KMS-11 (cell line): ENCODE results near the gene SLC25A42.

Source experiments
- H2AFZ ChIP-seq: fragments of 200-600 bp; sonication (generic); 2 replicates; pipeline ENCODE4 v1.6.1; 2016; ENCODE audit warnings: antibody characterized with exemption, mixed run types, low read depth
- H3K27ac ChIP-seq: fragments of 200-600 bp; sonication (generic); 2 replicates; pipeline ENCODE4 v1.6.1; 2016; ENCODE audit warnings: mild to moderate bottlenecking, mixed run types
- H3K27me3 ChIP-seq: fragments of 200-600 bp; sonication (generic); 2 replicates; pipeline ENCODE4 v1.6.1; 2017; ENCODE audit warnings: mild to moderate bottlenecking, low read depth, mixed run types, moderate library complexity; ENCODE audit not compliant: insufficient read depth
- H3K36me3 ChIP-seq: fragments of 200-600 bp; sonication (generic); 2 replicates; pipeline ENCODE4 v1.6.1; 2017; ENCODE audit warnings: mild to moderate bottlenecking, mixed run types; ENCODE audit not compliant: insufficient read depth
- H3K4me1 ChIP-seq: fragments of 200-600 bp; sonication (generic); 2 replicates; pipeline ENCODE4 v1.6.1; 2016; ENCODE audit warnings: mild to moderate bottlenecking, low read depth, mixed run types; ENCODE audit not compliant: poor library complexity, severe bottlenecking
- H3K4me2 ChIP-seq: fragments of 200-600 bp; sonication (generic); 2 replicates; pipeline ENCODE4 v1.7.0; 2016; ENCODE audit warnings: mild to moderate bottlenecking, mixed run types
- H3K4me3 ChIP-seq: fragments of 200-600 bp; sonication (generic); IDR thresholded peaks from 2 replicates; pipeline ENCODE4 v1.6.1; 2017; ENCODE audit warnings: low read depth, low read length, mixed read lengths; ENCODE audit not compliant: insufficient read depth
- H3K79me2 ChIP-seq: fragments of 200-600 bp; sonication (generic); 2 replicates; pipeline ENCODE4 v1.6.1; 2016; ENCODE audit warnings: low read depth, mixed run types; ENCODE audit not compliant: insufficient read depth
- H3K9ac ChIP-seq: fragments of 200-600 bp; sonication (generic); 2 replicates; pipeline ENCODE4 v1.6.1; 2016; ENCODE audit warnings: mild to moderate bottlenecking, mixed run types
- H4K20me1 ChIP-seq: fragments of 200-600 bp; sonication (generic); 2 replicates; pipeline ENCODE4 v1.6.1; 2016; ENCODE audit warnings: mild to moderate bottlenecking, mixed run types; ENCODE audit not compliant: insufficient read depth
- TF ChIP-seq, protein P1 (sequence below): fragments of 200-600 bp; sonication (generic); conservative IDR thresholded peaks from 2 replicates; pipeline ENCODE4 v1.6.1; 2017; ENCODE audit warnings: low read depth, mild to moderate bottlenecking, antibody characterized with exemption, low read length, moderate library complexity, mixed read lengths

Gene SLC25A42

DNA sequence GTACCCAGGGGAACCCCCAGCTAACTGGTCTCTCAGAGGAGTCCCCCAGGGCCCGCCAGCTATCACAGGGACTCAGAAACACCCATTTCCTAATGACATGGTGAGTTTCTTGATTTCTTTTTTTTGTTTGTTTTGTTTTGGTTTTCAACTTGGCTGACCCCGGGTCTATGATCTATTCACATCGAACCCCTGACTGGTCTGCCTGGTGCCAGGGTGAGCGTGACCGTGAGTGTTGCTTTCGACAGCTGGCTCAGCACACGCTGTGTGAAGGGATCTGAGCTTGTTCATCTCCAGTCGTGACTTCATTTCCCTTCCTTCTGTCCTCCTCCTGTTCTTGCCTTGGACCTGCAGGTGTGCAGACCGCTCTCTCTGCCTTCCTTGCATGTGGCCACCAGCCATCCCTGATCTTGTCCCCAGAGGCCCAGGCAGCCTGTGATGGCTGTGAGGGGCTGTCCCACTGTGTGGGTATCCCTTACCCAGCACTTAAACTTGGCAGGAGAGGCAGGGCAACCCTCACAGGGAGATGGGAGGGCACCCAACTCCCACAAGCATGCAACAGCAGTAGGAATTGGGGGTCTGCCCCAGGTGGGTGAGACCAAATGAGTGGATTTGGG is 48.3 kb downstream of the SLC25A42 start:
- no peak overlapping the region for H3K27ac ChIP-seq
- no peak overlapping the region for H2AFZ ChIP-seq
- H3K4me3 ChIP-seq, result no peak overlapping the region
- H3K79me2 ChIP-seq, result no peaks in the 10 kb centered on the region
- H3K36me3 ChIP-seq, result no peaks in the 10 kb centered on the region
- H3K4me2 ChIP-seq, result no peak overlapping the region
- no peaks in the 10 kb centered on the region for H3K4me1 ChIP-seq
- no peaks in the 10 kb centered on the region for H4K20me1 ChIP-seq
- no peaks in the 10 kb centered on the region for H3K27me3 ChIP-seq
- TF ChIP-seq, protein P1, sequence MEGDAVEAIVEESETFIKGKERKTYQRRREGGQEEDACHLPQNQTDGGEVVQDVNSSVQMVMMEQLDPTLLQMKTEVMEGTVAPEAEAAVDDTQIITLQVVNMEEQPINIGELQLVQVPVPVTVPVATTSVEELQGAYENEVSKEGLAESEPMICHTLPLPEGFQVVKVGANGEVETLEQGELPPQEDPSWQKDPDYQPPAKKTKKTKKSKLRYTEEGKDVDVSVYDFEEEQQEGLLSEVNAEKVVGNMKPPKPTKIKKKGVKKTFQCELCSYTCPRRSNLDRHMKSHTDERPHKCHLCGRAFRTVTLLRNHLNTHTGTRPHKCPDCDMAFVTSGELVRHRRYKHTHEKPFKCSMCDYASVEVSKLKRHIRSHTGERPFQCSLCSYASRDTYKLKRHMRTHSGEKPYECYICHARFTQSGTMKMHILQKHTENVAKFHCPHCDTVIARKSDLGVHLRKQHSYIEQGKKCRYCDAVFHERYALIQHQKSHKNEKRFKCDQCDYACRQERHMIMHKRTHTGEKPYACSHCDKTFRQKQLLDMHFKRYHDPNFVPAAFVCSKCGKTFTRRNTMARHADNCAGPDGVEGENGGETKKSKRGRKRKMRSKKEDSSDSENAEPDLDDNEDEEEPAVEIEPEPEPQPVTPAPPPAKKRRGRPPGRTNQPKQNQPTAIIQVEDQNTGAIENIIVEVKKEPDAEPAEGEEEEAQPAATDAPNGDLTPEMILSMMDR, result no peak
- H3K9ac ChIP-seq, result no peak overlapping the region

DNA sequence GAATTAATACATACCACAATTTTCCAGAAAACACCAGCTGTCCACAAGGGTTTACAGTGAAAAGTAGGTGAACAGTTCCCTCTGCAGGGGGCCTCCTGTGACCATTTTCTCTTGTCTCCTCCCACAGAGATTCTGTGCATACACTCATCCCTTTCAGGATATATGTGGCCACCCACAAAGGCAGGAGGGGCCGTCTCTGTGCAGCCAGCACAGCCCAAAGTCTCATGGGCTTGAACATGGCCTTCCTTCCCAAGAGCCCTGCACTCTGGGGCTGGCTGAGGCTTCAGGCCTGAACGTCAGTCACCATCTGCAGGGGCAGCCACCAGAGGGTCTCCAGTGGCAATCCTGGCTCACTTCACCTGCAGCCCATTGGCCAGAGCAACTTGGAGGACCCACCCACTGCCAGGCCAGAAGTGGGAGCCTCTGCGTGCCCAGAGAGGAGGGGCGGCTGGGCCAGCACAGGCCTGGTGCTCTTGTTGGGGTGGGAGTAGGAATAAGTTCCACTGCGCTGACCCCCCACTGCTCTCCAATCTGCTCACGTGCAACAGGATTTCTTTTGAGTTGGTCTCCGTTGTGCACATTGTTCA is 49.3 kb downstream of the SLC25A42 start:
- TF ChIP-seq, protein P1, result no peak
- Histone ChIP-seq H3K36me3 (no peaks in the 10 kb centered on the region), H3K27me3 (no peaks in the 10 kb centered on the region), H3K27ac (no peak overlapping the region), H4K20me1 (no peaks in the 10 kb centered on the region), H3K79me2 (no peaks in the 10 kb centered on the region), H3K4me1 (no peaks in the 10 kb centered on the region), H3K4me3 (no peak overlapping the region), H2AFZ (no peak overlapping the region), H3K4me2 (no peak overlapping the region), H3K9ac (no peak overlapping the region)

DNA sequence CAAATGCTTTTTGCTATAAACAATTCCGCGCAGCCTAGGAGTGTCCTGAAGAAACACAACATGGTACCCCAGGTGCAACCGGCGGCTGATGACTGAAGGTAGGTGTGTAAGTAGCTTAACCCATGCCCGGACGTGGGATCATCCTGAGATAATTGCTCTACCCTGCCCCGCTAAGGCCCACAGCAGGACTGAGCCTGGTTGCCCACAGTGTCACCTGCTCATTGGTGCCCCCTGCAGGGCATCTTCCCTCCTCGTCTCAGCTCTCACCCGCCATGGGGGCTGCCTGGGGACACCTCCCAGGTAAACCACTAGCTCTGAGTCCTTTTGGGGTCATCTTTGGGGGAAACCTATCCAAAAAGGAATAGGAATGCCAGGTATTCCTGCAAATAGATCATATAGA is 52.2 kb downstream of the SLC25A42 start:
- Histone ChIP-seq H3K4me3 (no peak overlapping the region), H3K36me3 (no peaks in the 10 kb centered on the region), H3K27ac (no peak overlapping the region), H2AFZ (no peak overlapping the region), H3K4me2 (no peak overlapping the region), H3K27me3 (no peaks in the 10 kb centered on the region), H3K4me1 (no peaks in the 10 kb centered on the region), H3K9ac (no peak overlapping the region), H4K20me1 (no peaks in the 10 kb centered on the region), H3K79me2 (no peaks in the 10 kb centered on the region)
- TF ChIP-seq, protein P1, result peak; percentile 45; the same call in 1 of the 2 replicates

DNA sequence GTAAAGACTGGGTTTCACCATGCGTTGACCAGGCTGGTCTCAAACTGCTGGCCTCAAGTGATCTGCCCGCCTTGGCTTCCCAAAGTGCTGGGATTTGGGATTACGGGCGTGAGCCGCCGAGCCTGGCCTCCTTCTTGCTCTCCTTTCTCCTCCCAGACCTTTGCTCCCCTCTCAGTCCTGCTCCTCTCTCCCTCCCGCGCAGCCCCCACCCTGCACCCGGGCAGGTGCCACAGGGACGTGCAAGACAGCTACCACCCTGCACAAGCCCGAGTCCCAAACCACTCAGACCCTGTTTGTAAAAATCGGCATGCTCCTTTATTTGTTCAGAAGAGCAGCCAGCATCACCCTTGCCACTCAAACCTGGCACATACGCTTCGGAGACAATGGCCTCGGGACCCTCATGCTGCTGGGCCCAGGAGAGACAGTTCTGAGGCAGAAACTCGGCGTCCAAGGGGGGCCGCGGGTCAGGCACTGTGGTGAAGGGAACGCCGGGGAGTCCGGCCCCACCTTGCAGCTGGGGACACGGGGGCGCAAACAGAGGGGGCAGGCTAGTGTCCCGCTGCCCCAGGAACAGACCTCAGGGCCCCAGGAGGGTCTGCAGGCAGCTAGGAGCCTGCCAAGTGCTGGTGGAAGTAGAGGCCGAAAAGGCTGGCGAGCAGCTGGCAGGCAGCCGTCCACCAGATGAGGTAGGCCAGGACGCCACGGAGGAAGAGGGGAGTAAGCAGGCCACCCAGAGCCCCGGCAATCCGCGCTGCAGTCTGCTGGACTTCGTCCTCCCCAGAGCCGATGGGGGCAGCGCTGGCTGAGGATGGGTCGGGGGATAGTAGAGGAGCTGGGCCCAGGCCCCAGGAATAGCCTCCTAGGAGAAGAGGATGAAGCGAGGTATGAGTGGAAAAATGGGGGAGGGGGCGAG is 55.8 kb downstream of the SLC25A42 start:
- no peaks in the 10 kb centered on the region for H3K36me3 ChIP-seq

More for the DNA sequence above, 55.8 kb downstream of the SLC25A42 start:
- Histone ChIP-seq H3K4me2 (no peak overlapping the region), H3K4me3 (no peak overlapping the region), H3K27me3 (no peaks in the 10 kb centered on the region), H3K4me1 (no peaks in the 10 kb centered on the region), H3K79me2 (no peaks in the 10 kb centered on the region), H2AFZ (no peak overlapping the region), H3K9ac (no peak overlapping the region), H4K20me1 (no peaks in the 10 kb centered on the region), H3K27ac (no peak overlapping the region)
- TF ChIP-seq, protein P1, result no peak
